Measurements from ENCODE around the gene FZD2. TPM values are rescaled to one million over a fixed set of nuclear protein-coding genes. Genes with fewer than 3 reads are reported as not detected.
"Not testable (repeated sequence)": the region's sequence is repeated elsewhere in the genome, so short reads cannot be mapped to it uniquely, and the experiment has no call there.

Gene FZD2
- 10 to 100 TPM in 1 of 2 donors, 1 to 10 TPM in 1; 3.3 to 10.1 TPM for total RNA-seq

DNA sequence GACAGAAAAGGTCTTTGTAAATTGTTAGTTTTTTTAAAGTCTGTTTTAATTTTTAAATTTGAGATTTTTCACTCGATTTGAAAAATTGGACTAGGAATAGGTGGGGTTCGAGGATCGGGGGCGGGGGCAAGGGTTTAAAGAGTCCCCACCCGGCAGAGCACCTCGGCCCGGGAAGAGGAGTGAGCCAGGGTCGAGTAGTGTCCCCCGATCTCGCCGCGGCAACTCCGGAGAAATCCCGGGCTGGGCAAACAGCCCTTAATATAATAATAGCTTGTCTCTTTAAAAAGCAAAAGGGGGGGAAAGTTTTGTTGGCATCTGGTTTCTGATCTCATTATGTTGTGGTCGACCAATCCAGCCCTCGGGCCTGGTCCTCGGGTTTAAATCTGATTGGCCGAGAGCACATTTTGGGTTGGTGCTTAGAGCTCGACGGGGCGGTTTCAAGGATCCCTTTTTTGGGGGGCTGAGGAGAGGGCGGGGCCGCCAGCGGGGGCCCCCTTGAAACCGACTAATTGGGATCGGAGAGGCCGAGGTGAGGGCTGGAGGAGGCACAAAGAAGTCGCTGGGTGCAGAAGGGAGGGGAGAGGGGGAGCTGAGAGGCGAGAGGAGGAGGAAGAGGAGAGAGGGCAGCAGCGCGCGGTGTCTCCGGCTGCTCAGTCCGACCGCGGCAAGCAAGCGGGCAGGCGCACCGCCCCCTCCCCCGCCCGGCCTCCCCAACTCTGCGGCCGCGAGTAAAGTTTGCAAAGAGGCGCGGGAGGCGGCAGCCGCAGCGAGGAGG is at the start of gene FZD2:
FZD2 (plus strand) TSS at position 653 of the 775 bp plus-strand sequence. CDS start 205 bp downstream, outside the sequence.
- H3K27ac ChIP-seq, result peak within 1 kb of the TSS; percentile 48 to 63
- H3K4me3 ChIP-seq, result peak within 1 kb of the TSS; percentile 38 to 46
- TF ChIP-seq, protein P1, sequence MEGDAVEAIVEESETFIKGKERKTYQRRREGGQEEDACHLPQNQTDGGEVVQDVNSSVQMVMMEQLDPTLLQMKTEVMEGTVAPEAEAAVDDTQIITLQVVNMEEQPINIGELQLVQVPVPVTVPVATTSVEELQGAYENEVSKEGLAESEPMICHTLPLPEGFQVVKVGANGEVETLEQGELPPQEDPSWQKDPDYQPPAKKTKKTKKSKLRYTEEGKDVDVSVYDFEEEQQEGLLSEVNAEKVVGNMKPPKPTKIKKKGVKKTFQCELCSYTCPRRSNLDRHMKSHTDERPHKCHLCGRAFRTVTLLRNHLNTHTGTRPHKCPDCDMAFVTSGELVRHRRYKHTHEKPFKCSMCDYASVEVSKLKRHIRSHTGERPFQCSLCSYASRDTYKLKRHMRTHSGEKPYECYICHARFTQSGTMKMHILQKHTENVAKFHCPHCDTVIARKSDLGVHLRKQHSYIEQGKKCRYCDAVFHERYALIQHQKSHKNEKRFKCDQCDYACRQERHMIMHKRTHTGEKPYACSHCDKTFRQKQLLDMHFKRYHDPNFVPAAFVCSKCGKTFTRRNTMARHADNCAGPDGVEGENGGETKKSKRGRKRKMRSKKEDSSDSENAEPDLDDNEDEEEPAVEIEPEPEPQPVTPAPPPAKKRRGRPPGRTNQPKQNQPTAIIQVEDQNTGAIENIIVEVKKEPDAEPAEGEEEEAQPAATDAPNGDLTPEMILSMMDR (IDR thresholded peaks at IDR 0.05), result no peak
- TF ChIP-seq POLR2AphosphoS5 (IDR thresholded peaks at IDR 0.05) (peak; percentile 70), POLR2A (IDR thresholded peaks at IDR 0.05) (no peak)
- H3K9me3 ChIP-seq, result no peaks in the 10 kb centered on the region
- intact Hi-C loops (cut with DNase I), result no loop called here
- under 1% methylated on average over 49 of the region's 49 CpGs for WGBS
- H3K4me1 ChIP-seq (replicated peaks), result no peaks in the 10 kb centered on the region
- no peaks in the 10 kb centered on the region for H3K36me3 ChIP-seq
- H3K27me3 ChIP-seq (replicated peaks; ENCODE audit: insufficient read depth), result peaks cover 5% of the 10 kb centered on the region
- peak; percentile 81 for DNase-seq (ENCODE audit: low spot score)

DNA sequence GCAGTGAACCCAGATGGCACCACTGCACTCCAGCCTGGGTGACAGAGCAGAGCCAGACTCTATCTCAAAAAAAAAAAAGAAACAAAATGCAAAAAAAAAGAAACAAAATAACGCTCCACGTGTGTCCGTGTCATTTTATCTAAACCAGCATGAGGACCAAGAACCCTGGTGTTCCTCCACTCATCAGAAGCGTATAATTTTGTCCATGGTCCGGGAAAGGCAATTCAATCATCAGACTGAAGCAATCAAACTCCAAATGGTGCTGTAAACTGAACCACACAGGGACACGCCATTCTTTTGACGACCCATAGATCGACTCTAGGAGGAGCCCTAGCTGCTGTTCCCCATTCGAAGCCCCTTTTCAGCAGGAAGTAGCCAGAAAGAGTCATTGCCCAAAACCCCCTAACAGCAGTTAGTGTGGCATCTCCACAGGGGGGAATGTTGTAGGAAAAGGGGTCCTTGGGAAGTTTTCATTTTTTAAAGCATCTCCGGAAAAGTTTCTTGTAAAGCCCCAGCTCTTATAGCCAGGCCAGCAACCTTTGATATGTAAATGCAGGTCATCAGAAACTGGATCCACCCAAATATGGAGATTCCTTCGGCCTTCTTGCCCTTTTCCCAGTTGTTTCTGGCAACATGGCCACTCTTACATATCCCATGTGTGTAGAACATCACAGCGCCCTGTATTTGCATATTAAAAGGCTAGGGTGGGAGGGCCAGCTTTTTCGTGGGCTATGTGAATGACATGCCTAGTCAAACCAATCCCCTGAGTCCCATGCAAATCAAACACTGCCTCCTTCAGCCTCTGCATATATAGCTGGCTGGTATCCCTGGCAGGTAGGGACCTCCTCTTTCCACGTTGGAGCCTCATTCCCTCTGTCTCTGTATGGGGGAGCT is 45.8 kb upstream of the FZD2 start:
- intact Hi-C loops (cut with DNase I); DNase-seq (ENCODE audit: low spot score); H3K36me3 ChIP-seq; H3K27ac ChIP-seq; H3K9me3 ChIP-seq; H3K4me3 ChIP-seq; H3K27me3 ChIP-seq (replicated peaks; ENCODE audit: insufficient read depth); H3K4me1 ChIP-seq (replicated peaks): not testable (repeated sequence)
- WGBS, result 29% methylated on average over 14 of the region's 14 CpGs

DNA sequence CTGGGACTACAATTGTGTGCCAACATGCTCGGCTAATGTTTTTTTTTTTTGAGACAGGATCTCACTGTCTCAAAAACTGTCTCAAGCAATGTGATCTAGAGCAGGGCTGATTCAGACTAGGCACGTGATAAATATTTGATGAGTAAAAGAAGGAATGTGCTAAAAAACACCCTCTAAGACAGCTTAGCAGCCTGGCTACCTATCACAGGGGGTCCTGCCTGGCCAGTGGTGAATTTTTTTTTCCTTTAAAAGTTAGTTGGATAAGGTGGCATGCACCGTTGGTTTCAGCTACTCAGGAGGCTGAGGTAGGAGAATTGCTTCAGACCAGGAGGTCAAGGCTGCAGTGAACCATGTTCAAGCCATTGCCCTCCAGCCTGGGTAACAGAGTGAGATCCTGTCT is 39.3 kb upstream of the FZD2 start:
- DNase-seq (ENCODE audit: low spot score), result no peak
- Histone ChIP-seq H3K27ac (no peak overlapping the region), H3K9me3 (no peaks in the 10 kb centered on the region), H3K4me3 (no peak overlapping the region), H3K27me3 (replicated peaks; ENCODE audit: insufficient read depth) (no peaks in the 10 kb centered on the region), H3K36me3 (no peaks in the 10 kb centered on the region), H3K4me1 (replicated peaks) (no peaks in the 10 kb centered on the region)
- TF ChIP-seq POLR2A (IDR thresholded peaks at IDR 0.05), result no peak
- TF ChIP-seq POLR2AphosphoS5 (IDR thresholded peaks at IDR 0.05), result no peak
- intact Hi-C loops (cut with DNase I), result no loop called here
- 29% methylated on average over 3 of the region's 3 CpGs for WGBS

DNA sequence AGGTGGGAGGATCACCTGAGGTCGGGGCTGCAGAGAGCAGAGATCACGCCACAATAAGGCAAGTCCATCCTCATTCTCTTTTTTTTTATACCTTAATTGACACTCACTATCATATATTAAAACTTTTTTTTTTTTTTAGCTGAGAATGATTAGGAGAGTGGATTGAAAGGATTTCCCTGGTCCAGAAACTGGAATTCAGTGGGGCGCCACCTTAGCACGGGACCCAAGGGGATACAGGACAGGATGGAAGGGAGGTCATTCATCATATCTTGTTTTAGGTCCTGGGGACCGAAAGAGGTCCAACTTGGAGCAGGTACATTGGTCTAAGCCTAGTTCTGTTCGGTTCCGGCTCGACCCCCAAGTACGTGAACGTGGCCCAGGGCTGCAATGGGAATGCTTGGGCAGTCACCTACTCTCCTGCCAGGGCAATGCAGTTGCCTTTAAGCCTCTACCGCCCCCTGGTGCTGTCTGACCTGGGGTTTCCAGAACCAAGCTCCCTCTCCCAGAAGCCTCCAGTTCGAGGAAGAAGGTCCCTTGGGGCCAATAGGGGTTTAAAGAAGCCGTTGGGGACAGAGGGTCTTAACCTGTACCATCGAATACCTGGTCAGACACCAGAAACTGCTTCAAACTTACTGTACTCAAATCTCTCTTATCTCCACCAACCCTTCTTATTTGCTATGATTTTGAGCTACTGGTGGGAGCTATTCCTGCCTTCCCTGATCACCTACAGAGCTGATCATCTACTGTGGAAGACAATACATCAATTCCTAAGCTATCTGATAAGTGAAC is 34.2 kb upstream of the FZD2 start:
- Histone ChIP-seq H3K27me3 (replicated peaks; ENCODE audit: insufficient read depth) (no peaks in the 10 kb centered on the region), H3K4me3 (no peak overlapping the region), H3K9me3 (no peaks in the 10 kb centered on the region), H3K27ac (no peak overlapping the region), H3K36me3 (no peaks in the 10 kb centered on the region), H3K4me1 (replicated peaks) (no peaks in the 10 kb centered on the region)
- 61% methylated on average over 14 of the region's 14 CpGs for WGBS
- intact Hi-C loops (cut with DNase I), result no loop called here
- peak; percentile 30 for DNase-seq (ENCODE audit: low spot score)
- no peak for TF ChIP-seq POLR2AphosphoS5 (IDR thresholded peaks at IDR 0.05)
- TF ChIP-seq, protein P1 (IDR thresholded peaks at IDR 0.05), result peak in 3 of 4 experiments; percentile 34 to 53 (median 44)
- no peak for TF ChIP-seq POLR2A (IDR thresholded peaks at IDR 0.05)

DNA sequence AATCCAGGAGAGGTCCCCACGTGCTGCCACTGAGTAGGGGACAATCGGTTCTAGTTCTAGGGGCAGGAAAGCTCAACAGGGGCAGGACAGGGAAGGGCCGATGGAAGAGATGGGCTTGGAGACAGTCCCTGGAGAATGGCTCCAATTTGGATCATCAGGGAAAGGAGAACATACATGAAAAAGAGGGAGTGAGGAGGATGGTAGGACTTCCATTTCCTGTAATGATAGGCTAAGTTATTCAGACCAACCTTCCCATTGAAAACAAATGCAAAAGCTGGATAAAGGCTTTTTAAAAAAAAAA is 33.7 kb upstream of the FZD2 start:
- Histone ChIP-seq H3K27ac (no peak overlapping the region), H3K27me3 (replicated peaks; ENCODE audit: insufficient read depth) (no peaks in the 10 kb centered on the region), H3K36me3 (no peaks in the 10 kb centered on the region), H3K4me3 (no peak overlapping the region), H3K4me1 (replicated peaks) (no peaks in the 10 kb centered on the region), H3K9me3 (no peaks in the 10 kb centered on the region)
- 69% methylated on average over 3 of the region's 3 CpGs for WGBS
- intact Hi-C loops (cut with DNase I), result no loop called here
- DNase-seq (ENCODE audit: low spot score), result no peak
- TF ChIP-seq POLR2A (IDR thresholded peaks at IDR 0.05) (no peak), POLR2AphosphoS5 (IDR thresholded peaks at IDR 0.05) (no peak)
- TF ChIP-seq, protein P1 (IDR thresholded peaks at IDR 0.05), result no peak
